ENCODE measurements around the gene MB21D2.

- TF ChIP-seq POLR2A (IDR thresholded peaks at IDR 0.05; ENCODE audit: low read depth, low read length) = no peak
- no peak for TF ChIP-seq POLR2AphosphoS5 (IDR thresholded peaks at IDR 0.05; ENCODE audit: low read depth, low read length)
- no peak for TF ChIP-seq TAF1 (IDR thresholded peaks at IDR 0.05; ENCODE audit: low read depth, low read length)
- peak; percentile 79 for TF ChIP-seq SPI1 (IDR thresholded peaks at IDR 0.05; ENCODE audit: low read depth, low read length)
- TF ChIP-seq PAX5 (IDR thresholded peaks at IDR 0.05; ENCODE audit: insufficient read depth, low read length, severe bottlenecking) = no peak
- TF ChIP-seq POU2F2 (IDR thresholded peaks at IDR 0.05; ENCODE audit: low read depth, low read length) = no peak
These were observed 55.1 kb downstream of the MB21D2 start for GRCh38 chr3:192862408-192863090.
